H1 (cell line): Measurements from ENCODE around the gene RPSA. TPM values are rescaled to one million over a fixed set of nuclear protein-coding genes. Genes with fewer than 3 reads are reported as not detected.

Experiments
- CTCF ChIA-PET: fragments of 300-600 bp; sonication (Branson Sonifier 250); formaldehyde crosslinking; loops from one replicate; lab custom pipeline; 2021; ENCODE audit not compliant: partially characterized antibody; lab: Charles Lee
- POLR2A ChIA-PET: fragments of 300-600 bp; sonication (Branson Sonifier 250); formaldehyde crosslinking; loops from one replicate; lab custom pipeline; 2021; ENCODE audit warnings: inconsistent platforms; ENCODE audit not compliant: partially characterized antibody; lab: Charles Lee
- DNase-seq, 2 experiments: peaks; one replicate each; pipeline versions ENCODE4 v3.0.0 to v3.0.0-alpha.2; 2010 to 2022; ENCODE audit warnings: low spot score in 2 of 2, low read depth in 1 of 2, mixed read lengths in 1 of 2
- FAIRE-seq: peaks from 2 replicates; lab custom pipeline; 2011; peaks lifted over from hg19 to GRCh38; lab: Jason Lieb, UNC
- H2AFZ ChIP-seq: 2 replicates; pipeline ENCODE4 v1.8.1; 2012; ENCODE audit warnings: low read length, inconsistent platforms
- H2AK5ac ChIP-seq: 2 replicates; pipeline ENCODE4 v1.6.1; 2013; ENCODE audit warnings: low read depth, low read length
- H2BK120ac ChIP-seq: replicated peaks from 2 replicates; pipeline ENCODE3; 2013; ENCODE audit warnings: low read depth, low read length, inconsistent platforms
- H2BK12ac ChIP-seq: 2 replicates; pipeline ENCODE4 v1.6.1; 2013; ENCODE audit warnings: low read depth, low read length
- H2BK15ac ChIP-seq: 2 replicates; pipeline ENCODE4 v1.6.1; 2013; ENCODE audit warnings: low read length
- H2BK20ac ChIP-seq: 2 replicates; pipeline ENCODE4 v1.6.1; 2013; ENCODE audit warnings: low read length
- H2BK5ac ChIP-seq: 2 replicates; pipeline ENCODE4 v1.6.1; 2013; ENCODE audit warnings: low read depth, low read length
- H3K14ac ChIP-seq: 2 replicates; pipeline ENCODE4 v1.6.1; 2013; ENCODE audit warnings: inconsistent platforms; ENCODE audit not compliant: insufficient read length
- H3K18ac ChIP-seq: 2 replicates; pipeline ENCODE4 v1.6.1; 2013; ENCODE audit warnings: low read length; ENCODE audit errors: extremely low read depth
- H3K23ac ChIP-seq: 2 replicates; pipeline ENCODE4 v1.6.1; 2013; ENCODE audit warnings: inconsistent platforms; ENCODE audit not compliant: insufficient read length
- H3K23me2 ChIP-seq: 2 replicates; pipeline ENCODE4 v1.6.1; 2013; ENCODE audit warnings: low read depth, low read length
- H3K27ac ChIP-seq: 2 replicates; pipeline ENCODE4 v1.6.1; 2011; ENCODE audit warnings: low read depth, low read length, inconsistent platforms
- H3K27me3 ChIP-seq, 4 experiments: replicated peaks in 1 of 4; 1 replicate in 1 of 4; 2 replicates in 3 of 4; pipeline versions ENCODE4 v1.6.1 to v1.8.1; 2011 to 2013; ENCODE audit warnings: low read length in 3 of 4, mild to moderate bottlenecking in 3 of 4, inconsistent platforms in 2 of 4, mixed read lengths in 2 of 4, moderate library complexity in 1 of 4; ENCODE audit not compliant: control insufficient read depth in 3 of 4, insufficient read depth in 3 of 4; ENCODE audit errors: extremely low read depth in 1 of 4
- H3K36me3 ChIP-seq, 4 experiments: 2 replicates each; pipeline versions ENCODE4 v1.6.1 to v1.8.1; 2011 to 2013; ENCODE audit warnings: mild to moderate bottlenecking in 4 of 4, low read length in 3 of 4, moderate library complexity in 2 of 4, control low read depth in 1 of 4, inconsistent platforms in 1 of 4; ENCODE audit not compliant: insufficient read depth in 4 of 4, control insufficient read depth in 2 of 4
- H3K4ac ChIP-seq: replicated peaks from 2 replicates; pipeline ENCODE3; 2013; ENCODE audit warnings: low read length, low read depth, mixed read lengths, inconsistent platforms; ENCODE audit not compliant: insufficient read length
- H3K4me1 ChIP-seq, 4 experiments: replicated peaks in 1 of 4; 1 replicate in 1 of 4; 2 replicates in 3 of 4; pipeline versions ENCODE4 v1.6.1 to v1.8.1; 2011 to 2013; ENCODE audit warnings: low read length in 3 of 4, inconsistent platforms in 2 of 4, mixed read lengths in 1 of 4; ENCODE audit not compliant: insufficient read depth in 4 of 4, control insufficient read depth in 3 of 4
- H3K4me2 ChIP-seq, 2 experiments: 2 replicates each; pipeline versions ENCODE4 v1.6.1 to v1.8.1; 2011 to 2013; ENCODE audit warnings: low read depth in 2 of 2, low read length in 2 of 2, control low read depth in 1 of 2, inconsistent platforms in 1 of 2, mild to moderate bottlenecking in 1 of 2; ENCODE audit not compliant: insufficient read depth in 1 of 2
- H3K4me3 ChIP-seq, 4 experiments: fragments of 200-600, 300-600 bp in 1 of 4; sonication (generic), shearing (Covaris generic), sonication (Bioruptor Twin) in 1 of 4; 2 replicates each; pipeline versions ENCODE4 v1.5.1 to v1.8.1; 2011 to 2016; ENCODE audit warnings: low read length in 4 of 4, low read depth in 3 of 4, control low read depth in 2 of 4, inconsistent platforms in 2 of 4, mild to moderate bottlenecking in 2 of 4, mixed read lengths in 1 of 4, moderate library complexity in 1 of 4; ENCODE audit not compliant: insufficient read depth in 2 of 4; ENCODE audit errors: extremely low read depth in 1 of 4
- H3K56ac ChIP-seq: replicated peaks from 2 replicates; pipeline ENCODE3; 2013; ENCODE audit warnings: low read depth, mild to moderate bottlenecking, mixed read lengths, low read length, inconsistent platforms; ENCODE audit not compliant: insufficient read length
- H3K79me1 ChIP-seq: 2 replicates; pipeline ENCODE4 v1.6.1; 2013; ENCODE audit warnings: low read depth, low read length, control low read depth
- H3K79me2 ChIP-seq, 2 experiments: 2 replicates each; pipeline versions ENCODE4 v1.6.1 to v1.8.1; 2012 to 2013; ENCODE audit warnings: low read length in 2 of 2, mild to moderate bottlenecking in 2 of 2, inconsistent platforms in 1 of 2; ENCODE audit not compliant: insufficient read depth in 2 of 2, control insufficient read depth in 1 of 2
- H3K9ac ChIP-seq, 4 experiments: replicated peaks in 1 of 4; 1 replicate in 1 of 4; 2 replicates in 3 of 4; pipeline versions ENCODE4 v1.6.1 to v1.8.1; 2011 to 2013; ENCODE audit warnings: low read depth in 3 of 4, low read length in 3 of 4, control low read depth in 2 of 4, mild to moderate bottlenecking in 2 of 4, moderate library complexity in 2 of 4, inconsistent platforms in 1 of 4; ENCODE audit errors: extremely low read depth in 1 of 4
- H3K9me3 ChIP-seq, 2 experiments: 2 replicates each; pipeline versions ENCODE4 v1.6.1 to v1.8.1; 2012 to 2013; ENCODE audit warnings: mild to moderate bottlenecking in 2 of 2, moderate library complexity in 2 of 2, control low read depth in 1 of 2, inconsistent platforms in 1 of 2, low read depth in 1 of 2, low read length in 1 of 2, mixed read lengths in 1 of 2; ENCODE audit not compliant: insufficient read depth in 2 of 2
- H4K20me1 ChIP-seq, 2 experiments: replicated peaks in 1 of 2; 2 replicates each; pipeline versions ENCODE3 to v1.8.1; 2011 to 2013; ENCODE audit warnings: inconsistent platforms in 2 of 2, low read length in 2 of 2, mild to moderate bottlenecking in 1 of 2; ENCODE audit not compliant: insufficient read depth in 2 of 2, control insufficient read depth in 1 of 2
- H4K5ac ChIP-seq: 2 replicates; pipeline ENCODE4 v1.6.1; 2013; ENCODE audit warnings: low read length, low read depth, mixed read lengths, inconsistent platforms; ENCODE audit not compliant: insufficient read length
- H4K8ac ChIP-seq: 2 replicates; pipeline ENCODE4 v1.8.0; 2013; ENCODE audit warnings: mild to moderate bottlenecking, moderate library complexity, low read length, inconsistent platforms; ENCODE audit not compliant: insufficient read depth; ENCODE audit errors: extremely low read depth
- H4K91ac ChIP-seq: replicated peaks from 2 replicates; pipeline ENCODE3; 2013; ENCODE audit warnings: low read length, mixed read lengths, inconsistent platforms; ENCODE audit not compliant: insufficient read length
- ATF3 ChIP-seq: IDR thresholded peaks from 2 replicates; pipeline ENCODE4 v1.6.1; 2011; ENCODE audit warnings: low read depth, mild to moderate bottlenecking, low read length; ENCODE audit not compliant: insufficient read depth
- CREB1 ChIP-seq: IDR thresholded peaks from 2 replicates; pipeline ENCODE4 v1.6.1; 2012; ENCODE audit warnings: inconsistent platforms
- E2F6 ChIP-seq: IDR thresholded peaks from 2 replicates; pipeline ENCODE4 v1.6.1; 2012; ENCODE audit warnings: inconsistent platforms
- EP300 ChIP-seq, 2 experiments: IDR thresholded peaks; 1 replicate in 1 of 2; 2 replicates in 1 of 2; pipeline ENCODE4 v1.6.1; 2011 to 2012; ENCODE audit warnings: low read depth in 2 of 2, low read length in 2 of 2, mild to moderate bottlenecking in 2 of 2, borderline replicate concordance in 1 of 2, inconsistent platforms in 1 of 2, moderate library complexity in 1 of 2
- MAFK ChIP-seq: IDR thresholded peaks from 2 replicates; pipeline ENCODE4 v1.6.1; 2012; ENCODE audit warnings: low read depth, mild to moderate bottlenecking, improper control_type of control experiment, low read length
- POU5F1 ChIP-seq: IDR thresholded peaks from 2 replicates; pipeline ENCODE4 v1.6.1; 2011; ENCODE audit warnings: low read depth, mild to moderate bottlenecking, low read length, moderate library complexity
- RBBP5 ChIP-seq: IDR thresholded peaks from 2 replicates; pipeline ENCODE4 v1.7.1; 2012; ENCODE audit warnings: low read depth, mild to moderate bottlenecking, inconsistent platforms, low read length, moderate library complexity, borderline replicate concordance
- SIX5 ChIP-seq: IDR thresholded peaks from 2 replicates; pipeline ENCODE4 v1.6.1; 2011; ENCODE audit warnings: mild to moderate bottlenecking, low read depth, low read length
- SP1 ChIP-seq: IDR thresholded peaks from 2 replicates; pipeline ENCODE4 v1.6.1; 2011; ENCODE audit warnings: low read depth, low read length
- TAF7 ChIP-seq: optimal IDR thresholded peaks from 2 replicates; pipeline ENCODE3; 2011; ENCODE audit warnings: low read depth, mild to moderate bottlenecking, inconsistent platforms, low read length, moderate library complexity, borderline replicate concordance
- ZNF274 ChIP-seq: IDR thresholded peaks from 2 replicates; pipeline ENCODE4 v1.7.0; 2012; ENCODE audit warnings: low read length, borderline replicate concordance; ENCODE audit errors: extremely low read depth
- WGBS, 2 experiments: shearing (Covaris generic) in 1 of 2; methylation state at CpG; one replicate each; pipeline versions ENCODE4 v1.1.6 to v1.1.7; 2013 to 2015; ENCODE audit warnings: low lambda C conversion rate in 2 of 2, mixed read lengths in 2 of 2, inconsistent platforms in 1 of 2, low coverage in 1 of 2, missing lambda C conversion rate in 1 of 2; ENCODE audit not compliant: insufficient replicate concordance in 2 of 2, insufficient coverage in 1 of 2, insufficient read length in 1 of 2; ENCODE audit errors: extremely low coverage in 1 of 2, missing lambda C conversion rate in 1 of 2; 5-methylcytosine and 5-hydroxymethylcytosine counted together
- polyA plus RNA-seq, 7 experiments: library from polyadenylated mRNA; depleted of rRNA in 3 of 7; stranded (reverse) in 5 of 7; unstranded in 2 of 7; fragments of >200 nt in 5 of 7; fragments of 200-250 nt in 2 of 7; gene quantifications; 1 replicate in 5 of 7; 2 replicates in 1 of 7; 4 replicates in 1 of 7; pipeline versions ENCODE4 v1.2.1 to v1.2.3, GENCODE V29; 2011 to 2013; ENCODE audit warnings: missing spikeins in 2 of 7, mixed read lengths in 2 of 7
- total RNA-seq: library from RNA; stranded (reverse); fragmentation: NEBNext Ultra II Directional; extraction: Animal tissue kit (Norgen Biotek cat#: 25700); gene quantifications from 2 replicates; pipeline ENCODE4 v1.2.1, GENCODE V29; 2021

Gene RPSA
- total and polyA plus RNA-seq, 2 of the 8 experiments (the other 6 are each of a cell fraction or from before 2014, with no cell fraction given) = 2,661 to 7,468 TPM

GRCh38 chr3:39386318-39386717 lies 20.2 kb upstream of the RPSA start:
- WGBS, 2 experiments = 69% methylated on average over 5 of the region's 5 CpGs; no CpG with 5 or more reads in 1 of the 2 experiments
- Histone ChIP-seq H3K18ac (no peak overlapping the region), H3K9ac (no peak overlapping the region), H3K79me2 (peaks cover 30 to 70% of the 10 kb centered on the region in 2 experiments), H4K91ac (no peak overlapping the region), H3K56ac (no peak overlapping the region), H3K79me1 (peaks cover 22% of the 10 kb centered on the region), H3K14ac (no peak overlapping the region), H3K27me3 (no peaks in the 10 kb centered on the region), H4K20me1 (peaks cover 7 to 24% of the 10 kb centered on the region in 2 experiments), H3K23ac (no peak overlapping the region), H3K4me2 (no peak overlapping the region; a peak in 1 of 4 replicates), H3K9me3 (no peaks in the 10 kb centered on the region), H2BK12ac (no peak overlapping the region), H3K4ac (no peak overlapping the region), H3K27ac (no peak overlapping the region), H3K23me2 (no peaks in the 10 kb centered on the region; the same call in 1 of the 2 replicates), H2BK120ac (no peak overlapping the region)
- no peak for DNase-seq
- FAIRE-seq = no peak
- TF ChIP-seq EP300 (IDR thresholded peaks at IDR 0.05; ENCODE audit: borderline replicate concordance in 1 of 2, low read depth in 2 of 2, low read length in 2 of 2) (no peak), E2F6 (no peak), ATF3 (no peak), SP1 (no peak), SIX5 (no peak), TAF7 (no peak), ZNF274 (no peak), CREB1 (no peak), POU5F1 (no peak), RBBP5 (no peak), MAFK (no peak)
- TF ChIP-seq, all 59 proteins: peak for 0
- H3K36me3 ChIP-seq = peaks cover 3 to 24% (median 14%) of the 10 kb centered on the region in 4 experiments; a peak in 7 of 8 replicates
- CTCF ChIA-PET = interaction anchor here (0.7 to 1.7 kb wide), 4 partner anchors 9 to 793 kb away, joined by 3 to 10 read pairs (median 3); partner anchors contain the start of gene RPSA
- H2BK20ac ChIP-seq = no peak overlapping the region
- H4K8ac ChIP-seq = no peak overlapping the region
- peaks cover 3 to 6% (median 5%) of the 10 kb centered on the region in 4 experiments; a peak in 6 of 7 replicates for H3K4me1 ChIP-seq
- H2AFZ ChIP-seq = no peak overlapping the region
- no peak overlapping the region for H4K5ac ChIP-seq
- 0 out of 2 replicates have a peak overlapping the region, but pooled peaks have one; percentile 37 for H2BK5ac ChIP-seq
- H2AK5ac ChIP-seq = no peak overlapping the region
- POLR2A ChIA-PET = interaction anchor here (1.0 to 33.7 kb wide), 2 partner anchors 9 to 24 kb away, joined by 3 to 771 read pairs; partner anchors contain the start of gene RPSA
- H3K4me3 ChIP-seq = no peak overlapping the region
- H2BK15ac ChIP-seq = no peak overlapping the region
